Limb (tissue), 2 donors: ENCODE measurements around the gene DNAAF1.
"Not testable (repeated sequence)": the region's sequence is repeated elsewhere in the genome, so short reads cannot be mapped to it uniquely, and the experiment has no call there.

Experiments
- DNase-seq, 2 donors: peaks; one replicate each; pipeline ENCODE4 v3.0.0-alpha.2; 2016; ENCODE audit errors: extremely low spot score in 2 of 2

DNAAF1 gene

DNA sequence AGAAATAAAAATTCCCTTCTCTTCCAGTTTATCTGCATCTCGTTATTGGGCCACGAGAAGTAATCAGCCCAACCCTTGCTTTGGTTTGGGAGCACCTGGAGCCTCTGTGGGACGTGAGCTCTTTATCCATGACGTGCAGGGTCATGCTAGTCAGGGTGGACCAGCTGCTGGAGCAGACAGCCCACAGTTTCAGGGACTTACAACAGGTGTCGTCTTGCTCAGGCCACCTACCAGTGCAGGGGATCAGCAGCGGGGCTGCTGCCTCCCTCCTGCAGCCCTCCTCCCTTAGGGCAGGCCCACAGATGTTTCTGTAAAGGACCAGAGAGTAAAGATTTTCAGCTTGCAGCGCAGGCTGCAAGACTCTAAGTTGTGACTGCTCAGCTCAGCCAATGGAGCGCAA is 62.8 kb downstream of the DNAAF1 start:
- no peak for DNase-seq

DNA sequence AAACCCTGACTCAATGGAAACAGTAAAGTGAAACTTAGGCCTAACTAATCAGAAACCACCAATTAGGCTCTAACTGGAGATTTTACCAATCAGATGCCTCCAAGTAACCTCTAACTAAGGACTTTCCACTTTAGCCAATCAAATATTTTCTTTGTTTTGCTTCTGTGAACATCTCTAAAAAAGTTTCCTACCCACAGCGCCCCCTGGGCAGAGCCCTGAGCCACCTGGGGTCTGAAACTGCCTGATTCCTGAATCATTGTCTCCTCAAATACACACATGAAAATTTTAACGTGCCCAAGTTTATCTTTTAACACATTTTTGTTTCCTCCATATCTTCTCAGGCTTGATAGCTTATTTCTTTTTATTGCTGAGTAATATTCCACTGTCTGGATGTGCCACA is 64.9 kb downstream of the DNAAF1 start:
- no peak for DNase-seq

DNA sequence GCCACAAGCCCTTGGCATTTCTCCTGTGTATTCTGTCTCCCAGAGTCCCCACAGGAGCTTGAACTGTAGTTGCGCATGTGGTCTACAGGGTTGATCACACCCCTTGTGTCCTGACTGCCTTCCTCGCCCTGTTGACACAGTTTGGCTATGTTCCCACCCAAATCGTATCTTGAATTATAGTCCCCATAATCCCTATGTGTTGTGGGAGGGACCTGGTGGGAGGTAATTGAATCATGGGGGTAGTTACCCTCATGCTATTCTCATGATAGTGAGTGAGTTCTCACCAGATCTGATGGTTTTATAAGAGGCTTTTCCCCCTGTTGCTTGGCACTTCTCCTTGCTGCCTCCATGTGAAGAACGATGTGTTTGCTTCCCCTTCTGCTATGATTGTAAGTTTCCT is 67.0 kb downstream of the DNAAF1 start:
- no peak for DNase-seq

GRCh38 chr16:84212631-84213030 is 67.5 kb downstream of the DNAAF1 start:
- no peak for DNase-seq

- no peak for DNase-seq
These were observed 69.5 kb downstream of the DNAAF1 start for GRCh38 chr16:84214451-84215066.

DNA sequence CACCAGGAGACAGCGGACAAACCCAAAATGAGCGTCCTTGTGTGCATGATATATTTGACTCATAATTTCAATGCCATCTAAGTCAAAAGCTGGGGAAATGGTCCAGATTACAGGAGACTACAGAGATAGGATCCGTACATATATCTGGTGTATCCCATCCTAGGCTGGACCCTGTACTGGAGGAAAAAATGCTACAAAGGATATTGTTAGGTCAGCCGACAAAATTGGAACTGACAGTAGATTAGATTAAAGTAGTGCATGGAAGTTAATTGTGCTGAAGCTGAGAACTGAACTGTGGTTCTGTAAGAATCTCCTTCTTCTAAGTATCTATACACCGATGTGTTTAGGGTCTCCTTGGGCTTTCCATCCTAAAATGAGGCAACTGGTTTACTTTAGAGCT is 70.4 kb downstream of the DNAAF1 start:
- no peak for DNase-seq

GRCh38 chr16:84216144-84216543 is 71.0 kb downstream of the DNAAF1 start:
- DNase-seq = not testable (repeated sequence)

- DNase-seq = no peak
These were observed 73.2 kb downstream of the DNAAF1 start for GRCh38 chr16:84218176-84218823.

DNA sequence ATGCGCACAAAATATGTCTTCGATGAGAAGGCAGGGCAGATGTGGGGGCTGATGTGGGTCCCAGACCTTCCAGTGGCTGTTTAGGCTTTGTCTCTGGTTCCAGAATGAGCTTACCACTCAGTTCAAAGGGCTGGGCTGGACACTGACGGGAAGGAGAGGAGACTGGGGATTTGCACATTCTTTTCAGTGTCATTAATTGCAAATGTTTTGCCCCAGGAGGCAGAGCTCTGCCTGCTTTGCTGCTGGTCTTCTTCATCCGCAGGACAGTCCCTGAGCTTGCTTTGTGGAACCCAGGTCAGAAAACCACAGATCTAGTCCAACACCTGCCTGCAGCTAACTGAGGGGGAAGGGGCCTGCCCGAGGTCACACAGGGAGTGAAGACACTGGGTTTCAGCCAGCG is 73.8 kb downstream of the DNAAF1 start:
- no peak for DNase-seq

- DNase-seq = no peak
These were observed 75.7 kb downstream of the DNAAF1 start for GRCh38 chr16:84220851-84221250.

DNA sequence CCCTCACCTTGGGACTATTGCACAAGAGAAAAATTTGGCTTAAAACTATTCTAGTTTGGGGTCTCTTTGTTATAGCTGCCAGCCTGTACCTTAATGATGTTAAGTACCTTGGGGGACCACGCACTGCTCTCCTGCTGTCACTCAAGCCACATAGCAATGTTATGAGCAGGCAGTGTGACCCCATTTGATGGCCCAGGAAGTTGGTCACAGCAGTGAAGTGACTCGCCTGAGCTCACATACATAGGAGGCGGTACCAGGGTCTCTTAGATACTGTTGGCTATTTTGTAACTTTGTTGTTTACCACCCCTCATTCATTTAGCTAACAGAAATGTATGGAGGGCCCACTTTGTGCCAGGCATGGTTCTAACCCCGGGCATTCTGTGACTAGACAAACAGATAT is 78.3 kb downstream of the DNAAF1 start:
- DNase-seq = no peak

DNA sequence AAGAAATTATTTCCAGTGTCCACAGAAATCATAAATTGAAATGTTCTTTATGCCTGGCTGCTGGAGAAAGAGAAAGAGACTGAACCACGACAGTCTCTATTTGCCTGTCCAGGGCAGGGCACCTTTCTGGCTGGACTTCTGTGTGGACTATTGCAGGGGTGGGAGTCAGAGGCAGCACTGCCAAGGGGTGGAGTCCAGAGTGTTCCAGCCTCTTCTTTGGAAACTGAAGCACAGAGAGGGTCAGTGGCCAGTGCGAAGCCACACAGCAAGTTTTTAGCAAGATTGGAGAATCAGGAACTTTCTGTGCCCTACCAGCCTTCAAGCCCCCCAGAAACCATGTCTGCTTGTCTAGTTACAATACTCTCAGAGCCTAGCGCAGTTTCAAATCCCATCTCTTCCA is 79.4 kb downstream of the DNAAF1 start:
- no peak for DNase-seq

- DNase-seq = no peak
These were observed 80.0 kb downstream of the DNAAF1 start for GRCh38 chr16:84225126-84225525.

DNA sequence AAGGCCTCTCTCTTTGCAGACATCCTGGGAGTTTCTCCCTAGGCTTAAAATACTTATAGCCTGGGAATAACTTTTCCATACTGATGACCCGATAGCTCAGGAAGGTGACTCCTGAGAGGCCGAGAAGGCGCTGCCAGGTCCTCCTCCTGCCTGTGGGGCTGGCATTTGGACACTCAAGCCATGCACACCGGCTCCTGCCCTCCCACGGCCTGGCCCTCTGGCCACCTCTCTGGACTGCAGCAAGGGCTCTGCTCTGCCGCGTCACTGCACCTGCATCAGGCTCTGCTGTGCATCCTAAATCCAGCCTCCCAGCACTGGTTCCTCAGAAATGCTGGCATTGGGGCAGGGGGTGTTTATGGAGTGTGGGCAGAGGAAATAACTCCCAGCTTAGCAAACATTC is 80.5 kb downstream of the DNAAF1 start:
- DNase-seq = no peak

GRCh38 chr16:84226026-84226425 is 80.9 kb downstream of the DNAAF1 start:
- no peak for DNase-seq
